K562 (cell line): ENCODE results near the gene BTD. TPM values are rescaled to one million over a fixed set of nuclear protein-coding genes. Genes with fewer than 3 reads are reported as not detected.

Experiments
- ARNT ChIP-seq, 2 experiments: fragments of 450-650 bp; IDR thresholded peaks; 2 replicates each; pipeline ENCODE4 v1.6.1; 2016; ENCODE audit warnings: mild to moderate bottlenecking in 1 of 2
- CSDE1 ChIP-seq, 2 experiments: fragments of 450-650 bp; IDR thresholded peaks; 2 replicates each; pipeline ENCODE4 v1.6.1; 2016; ENCODE audit warnings: mild to moderate bottlenecking in 1 of 2
- EP300 ChIP-seq: IDR thresholded peaks from 2 replicates; pipeline ENCODE4 v1.6.1; 2012; ENCODE audit warnings: low read length, improper control_type of control experiment
- MCM7 ChIP-seq, 2 experiments: fragments of 450-650 bp; IDR thresholded peaks; 2 replicates each; pipeline ENCODE4 v1.6.1; 2016 to 2018
- MECOM ChIP-seq: fragments of 250-450 bp; sonication (Bioruptor Pico); IDR thresholded peaks from 2 replicates; pipeline ENCODE4 v1.8.0; 2022; ENCODE audit warnings: inconsistent platforms
- NFIC ChIP-seq: fragments of 450-650 bp; IDR thresholded peaks from 2 replicates; pipeline ENCODE4 v1.6.1; 2017; ENCODE audit warnings: mild to moderate bottlenecking, inconsistent platforms
- PHF20 ChIP-seq: fragments of 450-650 bp; IDR thresholded peaks from 2 replicates; pipeline ENCODE4 v1.6.1; 2018; ENCODE audit not compliant: partially characterized antibody
- PREB ChIP-seq: sonication (generic); formaldehyde crosslinking; IDR thresholded peaks from 2 replicates; pipeline ENCODE4 v1.8.1; 2023; ENCODE audit warnings: mild to moderate bottlenecking, missing genetic modification reagents
- SOX6 ChIP-seq: fragments of 450-650 bp; IDR thresholded peaks from 2 replicates; pipeline ENCODE4 v1.6.1; 2014; ENCODE audit warnings: mild to moderate bottlenecking
- SREBF2 ChIP-seq: sonication (generic); formaldehyde crosslinking; IDR thresholded peaks from 2 replicates; pipeline ENCODE4 v1.4.0; 2020; ENCODE audit warnings: mild to moderate bottlenecking, missing genetic modification reagents
- TSHZ1 ChIP-seq: fragments of 250-450 bp; sonication (Bioruptor Pico); IDR thresholded peaks from 2 replicates; pipeline ENCODE4 v1.4.0; 2020; ENCODE audit warnings: mild to moderate bottlenecking, moderate library complexity
- VEZF1 ChIP-seq: fragments of 200-800 bp; sonication (Bioruptor generic); IDR thresholded peaks from 2 replicates; pipeline ENCODE4 v1.6.1; 2017; ENCODE audit warnings: missing genetic modification characterization, missing compliant biosample characterization
- ZBED1 ChIP-seq: IDR thresholded peaks from 2 replicates; pipeline ENCODE4 v1.6.1; 2014
- ZC3H11A ChIP-seq: IDR thresholded peaks from 2 replicates; pipeline ENCODE4 v1.6.1; 2012; ENCODE audit warnings: low read depth, low read length, improper control_type of control experiment
- ZNF224 ChIP-seq: sonication (generic); formaldehyde crosslinking; IDR thresholded peaks from 2 replicates; pipeline ENCODE4 v1.8.0; 2022; ENCODE audit warnings: mild to moderate bottlenecking, missing genetic modification reagents
- ZNF318 ChIP-seq, 2 experiments: fragments of 450-650 bp; IDR thresholded peaks; 2 replicates each; pipeline ENCODE4 v1.6.1; 2016; ENCODE audit warnings: mild to moderate bottlenecking in 2 of 2, borderline replicate concordance in 1 of 2, low read depth in 1 of 2, moderate library complexity in 1 of 2
- ZNF696 ChIP-seq: fragments of 250-450 bp; sonication (Bioruptor Pico); conservative IDR thresholded peaks from 2 replicates; pipeline ENCODE4 v1.4.0; 2020; ENCODE audit warnings: mild to moderate bottlenecking, moderate library complexity
- polyA plus RNA-seq, 8 experiments: library from polyadenylated mRNA; depleted of rRNA in 4 of 8; stranded (reverse) in 5 of 8; unstranded in 3 of 8; fragments of >200 nt; fragmentation: Nextera tagmentation in 2 of 8; fragmentation: Illumina TruSeq in 1 of 8; extraction: Ambion mirVana in 2 of 8; extraction: Trizol in 1 of 8; gene quantifications; 2 replicates each; pipeline versions ENCODE4 v1.2.1 to v1.2.3, GENCODE V29; 2011 to 2014; ENCODE audit warnings: inconsistent platforms in 1 of 8, missing spikeins in 1 of 8
- total RNA-seq, 7 experiments: library from RNA; depleted of rRNA in 6 of 7; stranded (reverse); fragments of >200 nt in 6 of 7; fragmentation: Illumina TruSeq in 2 of 7; extraction: Trizol in 2 of 7; gene quantifications; 2 replicates each; pipeline versions ENCODE4 v1.2.1 to v1.2.3, GENCODE V29; 2011 to 2021; ENCODE audit warnings: low replicate concordance in 1 of 7

BTD gene
- total and polyA plus RNA-seq, 9 of the 15 experiments (the other 6 are each of a cell fraction or from before 2014, with no cell fraction given) = 6.6 to 26.2 (median 10.6) TPM

DNA sequence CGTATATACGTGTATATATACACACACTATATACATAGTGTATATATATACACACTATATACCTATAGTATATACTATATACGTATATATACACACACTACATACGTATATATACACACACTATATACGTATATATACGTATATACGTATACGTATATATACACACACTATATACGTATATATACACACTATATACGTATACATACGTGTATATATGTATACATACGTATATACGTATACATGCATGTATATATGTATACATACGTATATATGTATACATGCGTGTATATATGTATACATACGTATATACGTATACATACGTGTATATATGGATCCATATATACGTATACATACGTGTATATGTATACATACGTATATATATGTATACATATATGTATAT lies 9.6 kb upstream of the BTD start (continued):
- TF ChIP-seq ZNF224 (CRISPR knock-in tag) = no peak
- TF ChIP-seq NFIC = no peak
- TF ChIP-seq MECOM (CRISPR knock-in tag) = no peak; the same call in 1 of the 2 replicates
- no peak for TF ChIP-seq EP300
- peak; percentile 87 for TF ChIP-seq TSHZ1 (CRISPR knock-in tag)
- TF ChIP-seq PHF20 = no peak
- TF ChIP-seq SREBF2 = no peak
- no peak for TF ChIP-seq PREB
- no peak for TF ChIP-seq ZNF696
- no peak for TF ChIP-seq ARNT (IDR thresholded peaks at IDR 0.05)
- TF ChIP-seq ZBED1 = no peak
- no peak for TF ChIP-seq CSDE1 (IDR thresholded peaks at IDR 0.05)
- no peak for TF ChIP-seq SOX6
- TF ChIP-seq MCM7 (IDR thresholded peaks at IDR 0.05) = no peak
- TF ChIP-seq ZC3H11A = no peak
- no peak for TF ChIP-seq ZNF318 (IDR thresholded peaks at IDR 0.05; ENCODE audit: borderline replicate concordance in 1 of 2, low read depth in 1 of 2)
- TF ChIP-seq VEZF1 = no peak
